Measurements from ENCODE around the gene OR2F1. TPM values are rescaled to one million over a fixed set of nuclear protein-coding genes. Genes with fewer than 3 reads are reported as not detected.

OR2F1 gene
- total RNA-seq, 4 donors from 2014 or later, result not detected

GRCh38 chr7:143954135-143954534 lies 509 bp upstream of the OR2F1 start:
- WGBS, result 55% methylated on average over 2 of the region's 2 CpGs
- Histone ChIP-seq H3K27ac (no peak overlapping the region), H3K4me1 (no peaks in the 10 kb centered on the region), H3K27me3 (no peaks in the 10 kb centered on the region), H3K9me3 (no peaks in the 10 kb centered on the region), H3K36me3 (no peaks in the 10 kb centered on the region), H3K4me3 (no peak overlapping the region)
- no peak for TF ChIP-seq POLR2A (IDR thresholded peaks at IDR 0.05)
- TF ChIP-seq, protein P1, sequence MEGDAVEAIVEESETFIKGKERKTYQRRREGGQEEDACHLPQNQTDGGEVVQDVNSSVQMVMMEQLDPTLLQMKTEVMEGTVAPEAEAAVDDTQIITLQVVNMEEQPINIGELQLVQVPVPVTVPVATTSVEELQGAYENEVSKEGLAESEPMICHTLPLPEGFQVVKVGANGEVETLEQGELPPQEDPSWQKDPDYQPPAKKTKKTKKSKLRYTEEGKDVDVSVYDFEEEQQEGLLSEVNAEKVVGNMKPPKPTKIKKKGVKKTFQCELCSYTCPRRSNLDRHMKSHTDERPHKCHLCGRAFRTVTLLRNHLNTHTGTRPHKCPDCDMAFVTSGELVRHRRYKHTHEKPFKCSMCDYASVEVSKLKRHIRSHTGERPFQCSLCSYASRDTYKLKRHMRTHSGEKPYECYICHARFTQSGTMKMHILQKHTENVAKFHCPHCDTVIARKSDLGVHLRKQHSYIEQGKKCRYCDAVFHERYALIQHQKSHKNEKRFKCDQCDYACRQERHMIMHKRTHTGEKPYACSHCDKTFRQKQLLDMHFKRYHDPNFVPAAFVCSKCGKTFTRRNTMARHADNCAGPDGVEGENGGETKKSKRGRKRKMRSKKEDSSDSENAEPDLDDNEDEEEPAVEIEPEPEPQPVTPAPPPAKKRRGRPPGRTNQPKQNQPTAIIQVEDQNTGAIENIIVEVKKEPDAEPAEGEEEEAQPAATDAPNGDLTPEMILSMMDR (IDR thresholded peaks at IDR 0.05), result no peak
- no peak for TF ChIP-seq EP300 (IDR thresholded peaks at IDR 0.05)
- no peak for TF ChIP-seq POLR2AphosphoS5 (IDR thresholded peaks at IDR 0.05)
- no peak for DNase-seq (ENCODE audit: low spot score in 2 of 2)

- TF ChIP-seq POLR2A (IDR thresholded peaks at IDR 0.05), result no peak
- no peak for TF ChIP-seq EP300 (IDR thresholded peaks at IDR 0.05)
- TF ChIP-seq, protein P1 (IDR thresholded peaks at IDR 0.05), result no peak
- TF ChIP-seq POLR2AphosphoS5 (IDR thresholded peaks at IDR 0.05), result no peak
- WGBS, result 73% methylated on average over 3 of the region's 3 CpGs
- DNase-seq (ENCODE audit: low spot score in 2 of 2), result no peak
- Histone ChIP-seq H3K4me1 (no peaks in the 10 kb centered on the region), H3K36me3 (no peaks in the 10 kb centered on the region), H3K27ac (no peak overlapping the region), H3K9me3 (no peaks in the 10 kb centered on the region), H3K27me3 (no peaks in the 10 kb centered on the region), H3K4me3 (no peak overlapping the region)
Measured at GRCh38 chr7:143958781-143959180, 4.1 kb downstream of the OR2F1 start.

DNA sequence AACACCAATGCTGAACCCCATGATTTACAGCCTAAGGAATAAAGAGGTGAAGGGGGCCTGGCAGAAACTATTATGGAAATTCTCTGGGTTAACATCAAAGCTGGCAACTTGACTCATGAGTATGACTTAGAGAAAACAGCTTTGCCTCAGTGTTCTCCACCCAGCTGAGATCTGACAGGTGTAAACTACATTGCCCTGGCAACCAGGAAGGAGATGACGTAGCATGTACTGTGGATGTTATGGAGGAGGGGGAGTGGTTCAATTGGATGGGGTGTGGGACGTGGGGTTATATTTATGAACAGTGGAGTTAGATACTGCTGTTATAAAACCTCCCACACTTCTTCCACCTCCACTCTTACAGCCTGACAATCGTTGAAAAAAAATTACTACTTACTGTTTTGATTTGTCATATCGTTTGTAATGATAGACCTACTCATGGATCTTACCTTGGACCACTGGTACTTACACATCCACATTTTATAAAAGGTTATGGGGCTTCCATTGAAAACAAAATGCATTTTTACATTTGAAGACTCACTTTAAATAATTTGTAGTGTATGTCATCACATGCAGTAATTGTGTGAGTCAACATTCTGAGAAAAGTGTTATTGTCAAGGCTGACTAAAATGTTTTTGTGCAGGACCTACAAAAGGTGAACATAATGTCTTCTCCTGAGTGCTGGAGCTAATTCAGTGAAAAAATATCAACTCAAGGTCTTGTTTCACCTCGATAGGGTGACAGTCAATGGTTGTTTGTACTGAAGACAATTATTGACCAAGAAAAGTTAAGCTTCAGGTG lies 6.4 kb downstream of the OR2F1 start:
- Histone ChIP-seq H3K4me1 (no peaks in the 10 kb centered on the region), H3K4me3 (no peak overlapping the region), H3K9me3 (no peaks in the 10 kb centered on the region), H3K36me3 (no peaks in the 10 kb centered on the region), H3K27me3 (no peaks in the 10 kb centered on the region), H3K27ac (no peak overlapping the region)
- WGBS, result 79% methylated on average over 5 of the region's 5 CpGs
- TF ChIP-seq EP300 (IDR thresholded peaks at IDR 0.05), result no peak
- TF ChIP-seq, protein P1 (IDR thresholded peaks at IDR 0.05), result no peak
- TF ChIP-seq POLR2A (IDR thresholded peaks at IDR 0.05), result no peak
- TF ChIP-seq POLR2AphosphoS5 (IDR thresholded peaks at IDR 0.05), result no peak
- DNase-seq (ENCODE audit: low spot score in 2 of 2), result no peak

DNA sequence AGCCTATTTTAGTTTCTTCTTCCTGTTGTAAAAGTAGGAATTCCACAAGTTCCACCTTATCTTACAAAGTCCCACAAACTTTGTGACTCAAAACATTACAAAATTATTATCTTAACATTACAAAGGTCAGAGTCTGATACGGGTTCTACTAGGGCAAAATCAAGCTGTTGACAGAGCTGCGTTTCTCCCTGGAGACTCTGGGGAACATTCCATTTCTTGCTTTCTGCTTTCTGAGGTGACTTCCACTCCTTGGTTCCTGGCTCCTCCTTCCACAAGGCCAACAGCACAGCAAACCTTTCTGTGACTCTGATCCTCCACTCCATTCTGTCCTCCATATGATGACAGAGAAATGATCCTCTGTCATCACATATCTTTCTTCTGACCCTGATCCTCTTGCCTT lies 10.6 kb downstream of the OR2F1 start:
- no peaks in the 10 kb centered on the region for H3K36me3 ChIP-seq
- 70% methylated on average over 2 of the region's 2 CpGs for WGBS
- no peak overlapping the region for H3K4me3 ChIP-seq
- no peaks in the 10 kb centered on the region for H3K9me3 ChIP-seq
- H3K27me3 ChIP-seq, result no peaks in the 10 kb centered on the region
- H3K27ac ChIP-seq, result no peak overlapping the region
- no peak for DNase-seq (ENCODE audit: low spot score in 2 of 2)
- TF ChIP-seq, protein P1 (IDR thresholded peaks at IDR 0.05), result no peak
- TF ChIP-seq POLR2A (IDR thresholded peaks at IDR 0.05), result no peak
- TF ChIP-seq POLR2AphosphoS5 (IDR thresholded peaks at IDR 0.05), result no peak
- TF ChIP-seq EP300 (IDR thresholded peaks at IDR 0.05), result no peak
- H3K4me1 ChIP-seq, result no peaks in the 10 kb centered on the region

GRCh38 chr7:143967398-143967797 lies 12.8 kb downstream of the OR2F1 start:
- WGBS, result 72% methylated on average over 4 of the region's 4 CpGs
- Histone ChIP-seq H3K9me3 (no peaks in the 10 kb centered on the region), H3K27me3 (no peaks in the 10 kb centered on the region), H3K27ac (no peak overlapping the region), H3K4me3 (no peak overlapping the region), H3K36me3 (no peaks in the 10 kb centered on the region), H3K4me1 (no peaks in the 10 kb centered on the region)
- DNase-seq (ENCODE audit: low spot score in 2 of 2), result no peak
- TF ChIP-seq POLR2A (IDR thresholded peaks at IDR 0.05) (no peak), EP300 (IDR thresholded peaks at IDR 0.05) (no peak), POLR2AphosphoS5 (IDR thresholded peaks at IDR 0.05) (no peak)
- TF ChIP-seq, protein P1 (IDR thresholded peaks at IDR 0.05), result no peak

Data from suprapubic skin (tissue), 4 donors.